HCT116 (cell line): ENCODE measurements around the gene FECH. TPM values are rescaled to one million over a fixed set of nuclear protein-coding genes. Genes with fewer than 3 reads are reported as not detected.

Experiments
- ATAC-seq: fragments of 200-7000 bp; cut with Tn5 transposase; 2 replicates; pipeline ENCODE4 v1.9.1; 2020; ENCODE audit warnings: mild to moderate bottlenecking, moderate library complexity
- BruUV-seq: library from RNA; stranded (reverse); fragments of 400-500 nt; replicated peaks from 2 replicates; lab custom pipeline; 2021; lab: Mats Ljungman, UMichigan
- CTCF ChIA-PET: fragments of 300-600 bp; sonication (Branson Sonifier 250); formaldehyde crosslinking; loops from one replicate; lab custom pipeline; 2021; ENCODE audit warnings: antibody characterized with exemption; lab: Charles Lee
- POLR2A ChIA-PET: fragments of 300-600, 350-600 bp; sonication (Branson Sonifier 250); formaldehyde crosslinking; loops from one replicate; lab custom pipeline; 2021; ENCODE audit warnings: antibody characterized with exemption; lab: Charles Lee
- RAD21 ChIA-PET, 2 experiments: fragments of 300-600 bp; sonication (Branson Sonifier 250); formaldehyde crosslinking; loops; one replicate each; lab custom pipeline; 2023; ENCODE audit warnings: low total read pairs in 2 of 2; ENCODE audit not compliant: uncharacterized antibody in 2 of 2, unreplicated experiment in 2 of 2, low non-redundant PET in 1 of 2; lab: Charles Lee
- DNase-seq: peaks from one replicate; pipeline ENCODE4 v3.0.0-alpha.2; 2010; ENCODE audit warnings: low read depth, low spot score
- H2AFZ ChIP-seq: fragments of 200-600 bp; shearing (Covaris generic), sonication (generic); 2 replicates; pipeline ENCODE4 v1.6.1; 2017; ENCODE audit warnings: low read depth, mixed run types, mixed read lengths, antibody characterized with exemption, low read length; ENCODE audit not compliant: poor library complexity, severe bottlenecking
- H3K27ac ChIP-seq: 2 replicates; pipeline ENCODE4 v1.5.1; 2012; ENCODE audit warnings: low read depth, low read length
- H3K27me3 ChIP-seq: fragments of 200-600 bp; sonication (generic); 2 replicates; pipeline ENCODE4 v1.6.1; 2016; ENCODE audit warnings: mixed run types, low read length, mixed read lengths; ENCODE audit not compliant: insufficient read depth
- H3K36me3 ChIP-seq, 2 experiments: fragments of 200-500 bp in 1 of 2; fragments of 200-600 bp in 1 of 2; sonication (Bioruptor generic) in 1 of 2; sonication (generic) in 1 of 2; 2 replicates each; pipeline versions ENCODE4 v1.5.1 to v1.6.1; 2014 to 2016; ENCODE audit warnings: low read length in 2 of 2, inconsistent platforms in 1 of 2, mixed read lengths in 1 of 2, mixed run types in 1 of 2; ENCODE audit not compliant: insufficient read depth in 2 of 2, control insufficient read depth in 1 of 2
- H3K4me1 ChIP-seq, 2 experiments: fragments of 200-600 bp in 1 of 2; sonication (generic) in 1 of 2; 2 replicates each; pipeline versions ENCODE4 v1.5.1 to v1.6.1; 2012 to 2017; ENCODE audit warnings: low read length in 2 of 2, inconsistent platforms in 1 of 2, mild to moderate bottlenecking in 1 of 2, mixed read lengths in 1 of 2, mixed run types in 1 of 2, moderate library complexity in 1 of 2; ENCODE audit not compliant: insufficient read depth in 2 of 2, control insufficient read depth in 1 of 2
- H3K4me2 ChIP-seq: fragments of 200-600 bp; sonication (generic); 2 replicates; pipeline ENCODE4 v1.6.1; 2017; ENCODE audit warnings: mixed run types, low read length, mixed read lengths
- H3K4me3 ChIP-seq, 2 experiments: fragments of 200-600 bp in 1 of 2; sonication (generic) in 1 of 2; replicated peaks in 1 of 2; 2 replicates each; pipeline ENCODE4 v1.5.1; 2011 to 2016; ENCODE audit warnings: low read length in 2 of 2, control low read depth in 1 of 2, low read depth in 1 of 2, mild to moderate bottlenecking in 1 of 2, mixed read lengths in 1 of 2, mixed run types in 1 of 2
- H3K79me2 ChIP-seq: fragments of 200-600 bp; sonication (generic); 2 replicates; pipeline ENCODE4 v1.6.1; 2017; ENCODE audit warnings: mild to moderate bottlenecking, mixed run types, low read length, moderate library complexity, mixed read lengths; ENCODE audit not compliant: insufficient read depth
- H3K9ac ChIP-seq: fragments of 200-600 bp; sonication (generic); 2 replicates; pipeline ENCODE4 v1.6.1; 2016; ENCODE audit warnings: low read length, mixed read lengths
- H3K9me2 ChIP-seq: fragments of 200-600 bp; sonication (generic), shearing (Covaris generic); 2 replicates; pipeline ENCODE4 v1.6.1; 2017; ENCODE audit warnings: mixed run types, mild to moderate bottlenecking, moderate library complexity; ENCODE audit not compliant: insufficient read depth
- H3K9me3 ChIP-seq, 2 experiments: fragments of 200-500 bp in 1 of 2; fragments of 200-600 bp in 1 of 2; sonication (Bioruptor generic) in 1 of 2; sonication (generic) in 1 of 2; 2 replicates each; pipeline ENCODE4 v1.6.1; 2014 to 2017; ENCODE audit warnings: low read length in 2 of 2, mixed read lengths in 2 of 2, inconsistent platforms in 1 of 2, low read depth in 1 of 2, mild to moderate bottlenecking in 1 of 2, mixed run types in 1 of 2, moderate library complexity in 1 of 2; ENCODE audit not compliant: control insufficient read depth in 1 of 2, insufficient read depth in 1 of 2
- H4K20me1 ChIP-seq: fragments of 200-600 bp; sonication (generic), shearing (Covaris generic); 2 replicates; pipeline ENCODE4 v1.6.1; 2017; ENCODE audit warnings: mixed run types, mild to moderate bottlenecking, moderate library complexity; ENCODE audit not compliant: insufficient read depth
- ATF3 ChIP-seq: IDR thresholded peaks from 2 replicates; pipeline ENCODE4 v1.6.1; 2012
- CEBPB ChIP-seq: IDR thresholded peaks from 2 replicates; pipeline ENCODE4 v1.6.1; 2012; ENCODE audit warnings: low read depth
- CTCF ChIP-seq, 3 experiments: fragments of 200-600 bp in 1 of 3; sonication (generic) in 1 of 3; IDR thresholded peaks in 2 of 3; conservative IDR thresholded peaks in 1 of 3; 2 replicates each; pipeline ENCODE4 v1.5.1; 2012 to 2017; ENCODE audit warnings: low read depth in 2 of 3, low read length in 2 of 3, antibody characterized with exemption in 1 of 3, borderline replicate concordance in 1 of 3, control low read depth in 1 of 3, mild to moderate bottlenecking in 1 of 3, mixed read lengths in 1 of 3, mixed run types in 1 of 3, moderate library complexity in 1 of 3; ENCODE audit not compliant: insufficient read depth in 1 of 3
- EZH2 ChIP-seq: fragments of 200-600 bp; sonication (generic); IDR thresholded peaks from 2 replicates; pipeline ENCODE4 v1.6.1; 2017; ENCODE audit warnings: antibody characterized with exemption, mixed run types
- FOSL1 ChIP-seq: IDR thresholded peaks from 2 replicates; pipeline ENCODE4 v1.6.1; 2012; ENCODE audit warnings: low read depth
- JUND ChIP-seq: IDR thresholded peaks from 2 replicates; pipeline ENCODE4 v1.6.1; 2012
- POLR2A ChIP-seq: IDR thresholded peaks from 2 replicates; pipeline ENCODE4 v1.7.0; 2011; ENCODE audit warnings: borderline replicate concordance; ENCODE audit not compliant: insufficient read depth, insufficient read length; ENCODE audit errors: extremely low read depth
- RAD21 ChIP-seq: IDR thresholded peaks from 2 replicates; pipeline ENCODE4 v1.6.1; 2012; ENCODE audit warnings: low read depth, mild to moderate bottlenecking
- REST ChIP-seq: IDR thresholded peaks from 2 replicates; pipeline ENCODE4 v1.6.1; 2012; ENCODE audit warnings: low read depth
- SP1 ChIP-seq: IDR thresholded peaks from 2 replicates; pipeline ENCODE4 v1.6.1; 2012; ENCODE audit warnings: low read depth
- SRF ChIP-seq: IDR thresholded peaks from 2 replicates; pipeline ENCODE4 v1.6.1; 2012; ENCODE audit warnings: low read depth
- ZNF274 ChIP-seq: fragments of 200-500 bp; sonication (Bioruptor generic); IDR thresholded peaks from 2 replicates; pipeline ENCODE4 v1.6.1; 2014; ENCODE audit warnings: mild to moderate bottlenecking, low read depth, low read length, inconsistent platforms
- intact Hi-C: fragments of 100-400 bp; cut with micrococcal nuclease; formaldehyde crosslinking; loops from 2 replicates; pipeline ENCODE4 v1.10.0; 2022
- total RNA-seq: library from RNA; stranded (reverse); gene quantifications from one replicate; pipeline ENCODE4 v1.2.1, GENCODE V29; 2021; ENCODE audit not compliant: unreplicated experiment

FECH gene
- total RNA-seq, 1 experiment from 2014 or later = 42.7 TPM

GRCh38 chr18:57583297-57583835 is 3.1 kb downstream of the FECH start:
- no peak overlapping the region for H3K27ac ChIP-seq
- H3K27me3 ChIP-seq = no peaks in the 10 kb centered on the region
- H3K4me3 ChIP-seq = no peak overlapping the region
- DNase-seq (no peak), ATAC-seq (no peak)
- H3K79me2 ChIP-seq = peaks cover 7% of the 10 kb centered on the region; the same call in 1 of the 2 replicates
- BruUV-seq = no TSS peak
- H3K4me2 ChIP-seq = no peak overlapping the region
- H3K9me3 ChIP-seq = no peaks in the 10 kb centered on the region
- H3K36me3 ChIP-seq = peaks cover 0 to 5% of the 10 kb centered on the region in 2 experiments; a peak in 2 of 4 replicates
- intact Hi-C loops = no loop called here
- H3K4me1 ChIP-seq = peaks cover 4 to 27% of the 10 kb centered on the region in 2 experiments; a peak in 3 of 4 replicates
- H2AFZ ChIP-seq = no peak overlapping the region
- CTCF ChIA-PET = no interaction called here
- H4K20me1 ChIP-seq = no peaks in the 10 kb centered on the region
- RAD21 ChIA-PET = no interaction called here
- H3K9ac ChIP-seq = no peak overlapping the region
- no peaks in the 10 kb centered on the region for H3K9me2 ChIP-seq
- no peak for TF ChIP-seq REST
- no peak for TF ChIP-seq FOSL1
- no peak for TF ChIP-seq CEBPB
- TF ChIP-seq SP1 = no peak
- no peak for TF ChIP-seq SRF
- no peak for TF ChIP-seq ZNF274
- TF ChIP-seq POLR2A = no peak
- no peak for TF ChIP-seq CTCF (IDR thresholded peaks at IDR 0.05 in 2 of 3, conservative IDR thresholded peaks at IDR 0.05 in 1 of 3; ENCODE audit: borderline replicate concordance in 1 of 3, insufficient read depth in 1 of 3, low read depth in 2 of 3, low read length in 2 of 3)
- no peak for TF ChIP-seq JUND
- no peak for TF ChIP-seq EZH2
- TF ChIP-seq RAD21 = no peak
- no peak for TF ChIP-seq ATF3
- POLR2A ChIA-PET = no interaction called here
